ENCODE data around the gene HNRNPDL.
"Not testable (repeated sequence)": the region's sequence is repeated elsewhere in the genome, so short reads cannot be mapped to it uniquely, and the experiment has no call there.

Gene HNRNPDL

DNA sequence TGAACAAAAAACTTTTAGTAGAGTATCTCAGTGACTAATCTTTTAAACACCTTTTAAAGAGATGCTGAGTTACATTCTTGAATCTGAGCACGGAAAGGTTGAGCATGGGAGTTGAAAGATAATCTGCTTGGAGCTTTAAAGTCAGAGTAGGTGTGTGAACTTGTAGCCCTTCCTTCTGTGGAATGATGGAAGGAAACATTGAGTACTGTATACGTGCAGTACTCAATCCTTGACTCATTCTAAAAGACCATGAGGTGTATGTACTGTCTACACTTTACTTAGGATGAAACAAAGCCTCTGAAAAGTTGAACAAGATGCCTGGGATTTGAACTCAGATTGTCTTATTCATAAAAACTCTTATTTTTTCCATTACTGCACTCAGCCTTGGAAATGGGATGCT lies 3.5 kb upstream of the HNRNPDL start:
- DNase-seq (ENCODE audit: low read depth in 2 of 2), result no peak

DNA sequence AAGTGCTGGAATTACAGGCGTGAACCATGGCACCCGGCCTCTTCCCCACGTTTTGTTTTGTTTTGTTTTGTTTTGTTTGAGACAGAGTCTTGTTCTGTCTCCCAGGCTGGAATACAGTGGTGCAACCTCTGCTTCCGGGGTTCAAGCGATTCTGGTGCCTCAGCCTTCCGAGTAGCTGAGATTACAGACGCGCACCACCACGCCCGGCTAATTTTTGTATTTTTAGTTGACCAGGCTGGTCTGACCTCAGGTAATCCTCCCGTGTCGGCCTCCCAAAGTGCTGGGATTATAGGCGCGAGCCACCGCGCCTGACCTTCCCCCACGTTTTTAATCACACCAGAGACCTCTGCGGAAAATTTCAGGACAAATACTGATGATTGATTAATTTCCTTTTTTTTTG lies 2.3 kb upstream of the HNRNPDL start:
- DNase-seq (ENCODE audit: low read depth in 2 of 2), result no peak

DNA sequence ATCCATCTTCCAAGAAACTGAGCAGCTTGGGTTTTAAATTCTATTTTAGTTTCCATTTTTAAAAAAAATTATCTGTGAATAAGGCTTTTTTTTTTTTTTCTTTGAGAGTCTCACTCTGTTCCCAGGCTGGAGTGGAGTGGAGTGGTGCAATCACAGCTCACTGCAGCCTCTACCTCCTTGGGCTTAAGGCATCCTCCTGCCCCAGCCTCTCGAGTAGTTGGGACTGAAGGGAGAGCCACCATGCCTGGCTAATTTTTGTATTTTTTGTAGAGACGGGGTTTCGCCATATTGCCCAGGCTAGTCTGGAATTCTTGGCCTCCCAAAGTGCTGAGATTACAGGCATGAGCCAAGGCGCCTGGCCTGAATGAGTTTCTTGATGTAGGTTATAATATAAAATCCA lies 1.6 kb upstream of the HNRNPDL start:
- no peak for DNase-seq (ENCODE audit: low read depth in 2 of 2)

DNA sequence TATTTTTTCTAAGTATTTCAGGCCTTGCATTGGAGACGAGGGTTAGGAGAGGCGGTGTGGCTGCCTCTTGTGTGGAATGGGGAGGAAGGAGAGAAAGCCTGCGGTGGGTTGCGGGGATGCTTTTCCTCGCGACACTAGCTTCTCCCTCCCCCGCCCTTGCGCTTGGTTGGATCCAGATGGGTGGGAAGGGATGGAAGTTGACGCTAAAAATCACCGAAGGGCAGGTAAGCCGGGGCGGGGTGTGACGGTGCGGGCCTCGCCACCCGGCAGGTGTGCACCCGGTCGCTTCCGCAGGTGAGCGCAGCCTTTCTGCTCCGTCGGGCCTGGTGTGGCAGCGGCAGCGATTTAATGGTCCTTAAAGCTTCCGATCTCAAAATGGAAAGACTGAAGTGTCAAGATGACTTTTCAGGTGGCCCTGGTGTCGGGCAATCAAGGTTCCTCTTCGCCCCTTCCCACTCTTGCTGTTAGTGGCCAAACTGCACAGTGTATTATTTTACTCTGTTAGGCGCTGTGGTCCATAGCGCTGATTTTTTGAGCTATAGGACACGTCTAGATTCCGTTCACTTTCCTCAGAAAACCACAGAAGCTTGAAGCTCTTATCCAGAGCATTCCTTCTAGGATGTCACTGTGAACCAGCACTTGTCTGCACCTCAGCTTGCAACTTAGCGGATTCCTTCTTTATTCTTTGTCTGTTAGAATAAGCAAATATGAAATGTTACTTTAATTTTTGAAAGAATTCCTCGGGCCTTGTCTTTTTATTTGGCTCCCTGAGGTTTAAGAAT lies 893 bp upstream of the HNRNPDL start:
- no peak for DNase-seq (ENCODE audit: low read depth in 2 of 2)

DNA sequence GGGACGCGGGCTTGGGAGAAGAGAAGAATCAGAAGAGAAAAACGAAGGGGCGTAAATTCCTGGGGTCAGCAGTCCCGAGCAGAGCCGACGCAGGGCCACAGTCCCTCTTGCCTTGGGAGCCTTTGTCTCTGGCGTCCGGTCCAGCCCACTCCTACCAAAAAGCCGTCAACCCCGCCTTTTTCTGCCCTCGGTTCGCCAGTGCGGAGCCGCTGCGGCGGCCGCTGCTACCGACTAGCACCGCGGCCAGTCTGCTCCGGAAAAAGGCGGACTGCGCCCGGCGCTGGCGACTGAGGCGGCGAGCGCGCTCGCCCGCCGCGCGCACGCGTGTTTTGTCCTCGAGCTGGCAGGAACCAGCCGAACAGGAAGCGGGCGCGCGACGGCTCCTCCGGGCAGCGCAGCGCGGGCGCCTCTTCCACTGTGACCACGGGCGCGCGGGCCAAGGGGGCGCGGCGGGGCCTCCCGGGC lies 502 bp downstream of the HNRNPDL start:
- DNase-seq (ENCODE audit: low read depth in 2 of 2), result no peak

DNA sequence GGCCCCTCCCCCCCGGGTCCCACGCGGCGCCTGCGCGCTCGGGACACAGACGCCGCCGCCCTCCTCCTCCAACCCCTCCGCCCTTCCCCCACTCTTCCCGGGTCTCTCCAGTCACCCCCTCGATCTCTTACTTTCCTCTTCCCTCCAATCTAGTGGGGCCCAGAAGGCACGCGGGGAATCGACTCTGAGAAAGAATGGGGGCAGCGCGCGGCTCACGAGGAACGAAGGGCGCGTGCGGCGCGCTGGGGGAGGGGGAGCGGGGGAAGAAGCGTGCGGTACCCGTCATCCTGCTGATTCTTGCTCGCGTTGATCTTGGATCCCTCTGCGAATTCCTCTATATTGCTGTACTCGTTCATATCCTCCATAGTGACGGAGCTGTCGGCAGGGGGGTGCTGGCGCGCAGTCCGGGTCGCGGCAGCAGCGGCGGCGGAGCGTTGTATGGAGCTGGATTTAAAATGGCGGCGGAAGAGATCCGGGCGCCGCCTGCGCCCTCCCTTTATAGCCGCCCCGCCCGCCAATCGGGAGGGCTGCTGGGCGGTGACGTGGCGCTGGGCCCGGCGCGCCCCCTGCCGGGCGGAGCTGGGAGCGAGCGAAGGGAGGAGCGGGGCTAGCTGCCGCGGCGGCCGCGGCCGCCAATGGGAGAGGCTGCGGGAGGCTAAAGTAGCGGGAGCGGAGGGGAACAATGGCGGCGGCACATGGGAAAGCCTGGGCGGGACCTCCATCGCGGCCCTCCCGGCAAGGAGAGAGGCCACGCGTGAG lies 1.1 kb downstream of the HNRNPDL start:
- peak; percentile 82 to 83 for DNase-seq (ENCODE audit: low read depth in 2 of 2)

DNA sequence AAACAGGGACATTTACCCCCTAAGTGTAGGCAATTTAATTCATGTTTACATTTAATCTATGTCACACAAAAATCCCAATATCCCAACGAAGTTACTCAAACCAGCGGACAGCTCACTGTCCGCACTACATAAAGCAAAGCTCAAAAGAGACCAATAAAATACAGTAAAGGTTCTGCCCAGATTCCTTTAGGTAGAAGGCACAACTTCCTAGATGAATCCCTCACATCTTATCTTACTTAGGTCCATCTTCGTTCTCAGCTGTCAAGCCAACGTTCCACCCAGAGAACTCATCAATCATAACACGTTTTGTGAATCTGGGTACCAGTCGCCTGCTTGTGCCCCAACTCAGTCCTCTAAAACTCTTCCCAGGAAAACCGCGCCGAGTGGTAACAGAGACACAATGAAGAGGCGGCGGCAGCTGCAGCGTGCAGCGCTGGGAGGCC lies 1.7 kb downstream of the HNRNPDL start:
- no peak for DNase-seq (ENCODE audit: low read depth in 2 of 2)

DNA sequence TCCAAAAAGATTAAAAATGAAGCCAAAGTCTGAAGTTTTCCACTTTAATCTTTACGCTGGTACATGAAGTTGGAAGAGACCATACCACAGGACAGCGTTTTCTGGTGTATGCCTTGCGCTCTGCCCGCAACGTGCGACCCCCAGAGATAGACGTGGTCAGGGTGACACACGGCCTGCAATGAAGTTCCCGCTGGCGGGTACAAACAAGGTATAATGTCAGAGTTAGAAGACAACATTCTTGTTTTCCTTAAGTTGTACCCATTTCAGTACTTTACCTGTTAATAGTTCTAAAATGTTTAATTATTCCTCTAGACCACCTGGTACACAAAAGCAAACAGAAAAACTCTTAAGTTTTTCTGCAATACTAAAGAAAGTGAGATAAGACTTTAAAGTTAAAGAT lies 4.8 kb downstream of the HNRNPDL start:
- DNase-seq (ENCODE audit: low read depth in 2 of 2), result no peak

DNA sequence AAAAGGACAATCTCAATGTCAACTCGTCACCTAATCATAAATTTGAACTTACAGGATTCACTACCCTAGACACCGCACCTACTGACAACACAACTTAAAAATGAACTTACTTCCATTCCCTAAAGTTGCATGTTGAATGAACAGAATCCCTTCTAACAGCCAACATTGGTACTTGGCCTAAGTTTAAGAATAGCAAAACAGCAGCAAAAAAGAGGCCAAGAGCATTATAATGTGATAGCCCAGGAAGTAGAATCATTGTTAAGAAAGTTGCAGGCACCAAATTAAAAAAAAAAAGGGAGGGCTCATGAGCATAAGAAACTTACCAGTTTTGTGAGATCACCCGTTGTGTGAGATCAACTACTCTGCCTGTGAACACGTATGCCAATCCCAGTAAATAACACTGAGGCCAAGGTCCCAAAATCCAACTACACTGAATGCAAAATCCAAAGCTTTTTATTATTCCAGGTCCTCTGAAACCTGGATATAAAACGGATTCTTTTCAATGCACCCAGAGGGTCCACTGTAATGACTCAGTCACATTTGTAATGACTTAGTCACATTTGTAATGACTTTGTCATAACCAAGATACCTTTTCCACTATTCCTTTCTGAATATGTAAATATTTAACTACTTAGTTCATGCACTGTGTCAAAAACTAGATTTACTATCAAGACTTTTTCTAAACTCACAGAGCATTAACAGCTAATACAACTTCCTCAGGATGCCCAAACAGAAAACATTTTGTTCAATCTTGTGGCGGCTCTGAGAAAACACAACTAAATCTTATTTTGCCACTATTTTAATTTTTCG lies 6.8 kb downstream of the HNRNPDL start:
- DNase-seq (ENCODE audit: low read depth in 2 of 2), result peak in 1 of 2 experiments; percentile 24

DNA sequence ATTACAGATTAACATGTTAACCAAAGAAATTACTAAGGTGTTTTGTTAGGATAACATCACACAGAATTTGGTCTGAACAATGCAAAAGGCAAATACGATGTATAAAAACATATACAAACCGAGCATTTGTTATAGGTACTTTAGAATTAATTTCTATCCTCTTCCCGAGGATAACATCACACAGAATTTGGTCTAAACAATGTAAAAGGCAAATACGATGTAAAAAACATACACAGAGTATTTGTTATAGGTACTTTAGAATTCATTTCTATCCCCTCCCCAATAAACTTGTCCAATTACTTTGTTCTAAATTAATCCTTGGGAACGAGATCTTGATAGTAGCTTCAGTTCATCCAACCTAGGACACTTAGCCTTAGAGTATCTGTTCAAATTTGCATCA lies 7.6 kb downstream of the HNRNPDL start:
- no peak for DNase-seq (ENCODE audit: low read depth in 2 of 2)

DNA sequence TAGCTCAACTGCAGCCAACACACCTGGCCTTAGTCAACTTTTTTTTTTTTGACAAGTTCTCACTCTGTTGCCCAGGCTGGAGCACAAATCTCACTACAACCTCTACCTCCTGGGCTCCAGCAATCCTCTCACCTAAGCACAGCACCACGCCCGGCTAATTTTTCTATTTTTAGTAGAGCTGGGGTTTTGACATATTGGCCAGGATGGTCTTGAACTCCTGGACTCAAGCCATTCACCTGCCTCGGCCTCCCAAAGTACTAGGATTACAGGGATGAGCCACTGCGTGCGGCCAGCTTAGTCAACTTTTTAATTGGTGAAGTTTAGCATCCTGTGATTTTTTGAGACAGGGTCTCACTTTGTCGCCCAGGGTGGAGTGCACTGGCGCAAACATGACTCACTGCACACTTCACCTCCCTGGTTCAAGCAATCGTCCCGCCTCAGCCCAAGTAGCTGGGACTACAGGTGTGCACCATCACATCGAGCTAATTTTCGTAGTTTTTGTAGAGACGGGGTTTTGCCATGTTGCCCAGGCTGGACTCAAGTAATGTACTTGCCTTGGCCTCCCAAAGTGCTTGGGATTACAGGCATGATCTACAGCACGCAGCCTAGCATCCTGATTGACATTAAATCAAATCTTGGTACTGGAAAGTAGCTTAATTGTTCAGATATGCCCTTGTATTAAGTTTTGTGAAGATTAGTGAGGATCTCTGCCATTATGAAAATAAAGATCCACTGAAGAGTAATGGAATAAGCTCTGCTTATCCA lies 8.3 kb downstream of the HNRNPDL start:
- no peak for DNase-seq (ENCODE audit: low read depth in 2 of 2)

DNA sequence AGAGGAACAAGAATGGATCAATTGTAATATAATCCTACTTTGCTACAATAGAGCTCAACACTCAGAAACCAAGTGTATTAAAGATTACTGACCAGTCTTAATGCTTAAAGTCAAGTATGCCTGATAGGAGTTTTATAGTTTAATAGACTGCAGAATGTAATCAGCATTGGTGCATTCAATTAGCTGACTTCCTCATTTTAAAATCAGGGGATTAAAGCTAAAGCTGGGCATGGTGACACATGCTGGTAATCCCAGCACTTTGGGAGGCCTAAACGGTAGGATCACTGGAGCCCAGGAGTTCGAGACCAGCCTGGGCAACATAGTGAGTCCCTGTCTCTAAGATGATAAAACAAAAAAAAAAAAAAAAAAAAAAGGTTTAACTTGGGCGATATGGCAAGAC lies 10.8 kb downstream of the HNRNPDL start:
- no peak for DNase-seq (ENCODE audit: low read depth in 2 of 2)

DNA sequence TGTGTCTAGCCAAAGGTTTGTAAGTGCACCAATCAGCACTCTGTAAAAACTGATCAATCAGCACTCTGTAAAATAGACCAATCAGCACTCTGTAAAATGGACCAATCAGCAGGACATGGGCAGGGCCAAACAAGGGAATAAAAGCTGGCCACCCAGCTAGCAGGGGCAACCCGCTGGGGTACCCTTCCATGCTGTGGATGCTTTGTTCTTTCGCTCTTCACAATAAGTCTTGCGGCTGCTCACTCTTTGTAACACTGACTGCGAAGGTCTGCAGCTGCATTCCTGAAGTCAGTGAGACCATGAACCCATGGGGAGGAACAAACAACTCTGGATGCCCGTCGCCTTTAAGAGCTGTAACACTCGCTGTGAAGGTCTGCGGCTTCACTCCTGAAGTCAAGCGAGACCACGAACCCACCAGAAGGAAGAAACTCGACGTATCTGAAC lies 14.3 kb downstream of the HNRNPDL start:
- DNase-seq (ENCODE audit: low read depth in 2 of 2), result no peak

DNA sequence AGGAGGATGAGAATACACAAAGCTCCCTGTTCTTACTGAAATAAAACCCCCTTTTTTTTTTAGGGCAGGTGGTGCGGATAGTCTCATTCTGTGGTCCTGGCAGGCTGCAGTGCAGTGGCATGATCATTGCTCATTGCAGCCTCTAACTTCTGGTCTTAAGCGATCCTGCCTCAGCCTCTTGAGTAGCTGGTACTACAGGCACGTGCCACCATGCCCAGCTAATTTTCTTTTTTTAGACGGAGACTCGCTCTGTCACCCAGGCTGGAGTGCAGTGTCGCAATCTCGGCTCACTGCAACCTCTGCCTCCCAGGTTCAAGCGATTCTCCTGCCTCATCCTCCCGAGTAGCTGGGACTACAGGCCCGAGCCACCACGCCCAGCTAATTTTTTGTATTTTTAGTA lies 15.2 kb downstream of the HNRNPDL start:
- not testable (repeated sequence) for DNase-seq (ENCODE audit: low read depth in 2 of 2)

DNA sequence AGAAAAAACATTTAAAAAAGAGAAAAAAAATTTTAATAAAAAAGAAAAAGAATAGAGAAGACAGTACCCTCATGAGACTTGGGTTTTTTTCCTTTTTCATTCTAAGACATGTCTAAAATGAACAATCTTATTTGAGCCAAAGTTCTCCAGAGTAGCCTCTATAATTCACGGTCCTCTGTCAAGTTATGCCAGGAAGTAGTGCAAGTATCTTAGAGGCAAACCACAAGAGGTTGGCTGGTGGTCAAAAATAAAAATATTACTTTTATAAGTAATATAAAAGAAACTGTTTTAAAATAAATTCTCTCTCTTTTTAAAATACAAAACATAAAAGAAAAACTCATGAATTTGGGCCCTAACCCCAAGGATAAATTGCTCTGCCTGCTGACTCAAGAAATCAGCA lies 26.5 kb downstream of the HNRNPDL start:
- no peak for DNase-seq (ENCODE audit: low read depth in 2 of 2)

DNA sequence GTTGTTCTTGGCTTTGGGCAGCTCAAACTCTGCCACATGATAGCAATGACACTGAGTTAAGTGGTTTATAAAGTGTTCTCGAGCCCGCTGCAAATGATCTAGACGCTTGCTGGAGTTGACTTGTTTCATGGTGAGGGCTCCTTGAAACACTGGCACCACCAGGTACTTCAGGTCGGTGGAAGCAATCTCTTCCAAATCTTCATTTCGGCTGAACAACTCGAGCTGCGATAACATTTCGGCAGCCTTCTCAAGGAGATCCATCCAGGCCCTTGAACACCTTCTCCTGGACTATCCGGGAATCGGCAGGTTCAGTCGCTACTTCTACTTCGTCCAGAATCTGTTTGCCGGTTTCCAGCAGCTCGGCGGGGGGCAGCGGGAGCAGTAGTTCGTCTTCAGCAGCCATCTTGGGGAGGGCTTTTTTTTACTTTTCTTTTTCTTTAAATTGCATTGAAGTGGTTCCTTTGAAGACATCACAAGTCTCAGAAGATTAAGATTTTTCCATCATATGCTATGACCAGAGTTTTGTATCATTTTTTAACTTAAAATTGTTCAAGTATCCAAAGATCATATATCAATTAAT lies 28.0 kb downstream of the HNRNPDL start:
- no peak for DNase-seq (ENCODE audit: low read depth in 2 of 2)

DNA sequence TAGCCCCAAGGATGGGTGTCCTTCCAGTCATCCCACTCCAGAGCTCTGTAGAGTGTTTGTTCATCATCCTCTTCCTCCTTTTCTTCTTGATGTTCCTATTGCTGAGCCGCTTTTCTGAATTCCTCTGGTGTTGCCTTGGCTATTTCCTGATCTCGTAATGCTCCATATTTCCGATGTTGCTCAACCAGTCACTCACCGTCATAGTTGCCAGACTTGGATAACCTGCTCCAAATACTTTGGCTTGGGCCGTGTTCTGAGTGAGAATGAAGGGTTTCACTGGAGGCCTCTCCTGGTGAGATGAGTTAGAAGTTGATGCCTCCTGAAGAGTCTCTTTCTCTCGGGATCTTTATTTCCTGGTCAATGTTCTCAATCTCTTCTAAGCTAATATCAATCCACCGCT lies 28.7 kb downstream of the HNRNPDL start:
- DNase-seq (ENCODE audit: low read depth in 2 of 2), result no peak

DNA sequence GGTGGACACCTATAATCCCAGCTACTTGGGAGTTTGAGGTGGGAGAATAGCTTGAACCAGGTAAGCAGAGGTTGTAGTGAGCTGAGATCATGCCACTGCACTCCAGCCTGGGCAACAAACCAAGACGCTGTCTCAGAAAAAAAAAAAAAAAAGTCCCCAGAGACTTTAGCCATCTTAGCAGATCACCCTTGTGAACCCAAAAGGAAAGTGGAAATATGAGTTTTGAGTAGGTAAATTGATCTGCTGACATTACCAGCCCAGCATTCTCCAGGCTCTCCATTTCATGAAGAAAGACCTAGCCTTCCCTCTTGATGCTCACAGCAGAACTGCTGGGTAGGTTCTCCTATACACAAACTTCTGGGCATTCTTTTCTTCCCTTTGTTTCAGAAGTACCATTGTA lies 32.0 kb downstream of the HNRNPDL start:
- no peak for DNase-seq (ENCODE audit: low read depth in 2 of 2)

DNA sequence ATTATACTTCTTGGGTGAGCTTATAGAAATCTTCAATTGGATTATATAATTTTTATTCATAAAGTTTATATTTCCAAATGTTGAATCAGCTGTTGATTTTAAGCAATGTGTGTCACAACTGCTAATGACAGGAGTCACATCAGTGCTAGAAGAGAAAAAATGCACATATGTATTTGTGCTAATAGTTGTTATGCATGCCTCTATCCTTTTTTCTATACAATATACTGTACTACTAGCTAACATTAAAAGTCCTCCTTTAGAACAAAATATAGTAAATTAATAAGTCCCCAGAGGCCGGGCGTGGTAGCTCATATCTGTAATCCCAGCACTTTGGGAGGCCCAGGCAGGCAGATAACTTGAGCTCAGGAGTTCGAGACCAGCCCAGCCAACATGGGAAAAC lies 32.7 kb downstream of the HNRNPDL start:
- no peak for DNase-seq (ENCODE audit: low read depth in 2 of 2)

DNA sequence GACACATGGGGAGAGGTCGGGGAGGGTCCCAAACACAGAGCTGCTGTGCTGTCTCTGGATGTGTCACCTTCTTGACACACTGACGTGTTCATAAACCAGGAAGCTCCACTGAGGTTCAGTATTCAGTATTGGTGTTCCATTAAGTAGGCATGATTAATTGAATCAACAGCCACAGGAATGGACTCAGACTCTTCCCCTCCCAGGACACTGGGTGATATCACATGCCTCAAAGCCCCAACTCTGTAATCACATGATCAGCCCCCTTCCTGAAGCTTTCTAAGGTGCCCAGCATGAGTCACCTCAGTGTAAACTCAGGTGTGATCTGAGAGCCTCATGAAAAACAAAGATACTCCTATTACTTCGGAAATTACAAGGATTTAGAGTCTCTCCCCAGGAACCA lies 35.4 kb downstream of the HNRNPDL start:
- DNase-seq (ENCODE audit: low read depth in 2 of 2), result no peak

DNA sequence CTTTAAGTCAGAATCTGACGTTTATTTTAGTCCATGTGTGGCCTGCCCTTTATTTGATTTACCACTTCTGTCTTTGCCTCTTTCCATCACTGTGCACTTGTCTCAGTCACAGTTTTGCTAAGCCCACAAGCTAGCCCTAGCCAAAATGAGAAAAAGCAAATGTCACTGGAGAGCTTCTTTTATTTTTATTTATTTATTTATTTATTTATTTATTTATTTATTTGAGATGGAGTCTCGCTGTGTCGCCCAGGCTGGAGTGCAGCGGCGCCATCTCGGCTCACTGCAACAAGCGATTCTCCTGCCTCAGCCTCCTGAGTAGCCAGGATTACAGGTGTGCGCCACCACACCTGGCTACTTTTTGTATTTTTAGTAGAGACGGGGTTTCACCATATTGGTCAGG lies 40.2 kb downstream of the HNRNPDL start:
- not testable (repeated sequence) for DNase-seq (ENCODE audit: low read depth in 2 of 2)

Measured in fibroblast of skin of left biceps (primary cell).